Ovary (tissue), 3 donors: Measurements from ENCODE around the gene MBOAT2.

Source experiments
- CTCF ChIP-seq, 3 donors: fragments of 450-650 bp in 2 of 3; fragments of 200-600 bp in 1 of 3; IDR thresholded peaks; one replicate each; pipeline versions ENCODE4 v1.5.1 to v1.8.0; 2016 to 2022; ENCODE audit warnings: antibody characterized with exemption in 3 of 3, mild to moderate bottlenecking in 1 of 3
- EP300 ChIP-seq: sonication (generic); formaldehyde crosslinking; IDR thresholded peaks from one replicate; pipeline ENCODE4 v1.6.1; 2017; ENCODE audit warnings: antibody characterized with exemption
- POLR2A ChIP-seq: fragments of 450-650 bp; IDR thresholded peaks from one replicate; pipeline ENCODE4 v1.6.1; 2017; ENCODE audit warnings: antibody characterized with exemption, mild to moderate bottlenecking, moderate library complexity
- donor health status: DM: no; HTN: no; CAD: no.

DNA sequence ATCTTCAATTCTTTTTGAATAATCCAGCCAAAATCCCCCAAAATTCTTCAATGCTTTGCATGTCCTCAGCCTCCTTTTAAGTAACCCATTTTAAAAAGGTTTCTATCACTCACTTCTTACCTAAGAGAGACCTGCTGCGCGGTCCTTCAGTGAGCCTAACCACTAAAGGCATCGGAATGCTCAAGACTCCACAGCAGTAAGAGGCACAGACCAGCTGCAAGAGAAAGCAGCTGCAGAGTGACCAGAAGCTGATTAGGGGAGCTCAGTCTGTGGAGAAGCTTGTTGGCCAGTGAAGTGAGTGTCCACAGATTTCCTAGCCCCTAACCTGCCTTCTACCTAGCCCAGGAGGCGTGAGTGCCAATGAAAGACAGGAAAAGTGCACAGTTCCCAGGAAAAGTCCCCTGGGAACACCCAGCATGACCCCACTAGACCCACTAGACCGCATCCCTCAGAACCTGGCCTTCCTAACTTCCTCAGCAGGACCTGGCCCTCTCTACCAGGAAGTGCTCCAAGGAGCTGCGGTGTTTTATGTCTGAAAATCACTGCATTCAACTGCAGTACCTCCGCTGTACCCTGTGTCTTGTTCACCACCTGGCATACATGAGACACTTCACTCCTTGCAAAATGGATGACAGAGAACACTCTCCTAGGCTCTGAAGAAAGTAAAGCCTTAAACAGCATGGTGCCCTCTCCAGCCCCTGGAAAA is 10.1 kb downstream of the MBOAT2 start:
- TF ChIP-seq CTCF (IDR thresholded peaks at IDR 0.05): no peak
- no peak for TF ChIP-seq POLR2A
- TF ChIP-seq EP300: no peak
